HepG2 (cell line): Measurements from ENCODE around the gene HDHD3. TPM values are rescaled to one million over a fixed set of nuclear protein-coding genes. Genes with fewer than 3 reads are reported as not detected.

Experiments used
- ETV6 ChIP-seq: sonication (generic); formaldehyde crosslinking; conservative IDR thresholded peaks from 2 replicates; pipeline ENCODE4 v1.4.0; 2020; ENCODE audit warnings: missing genetic modification reagents
- HDAC1 ChIP-seq: sonication (generic); formaldehyde crosslinking; IDR thresholded peaks from 2 replicates; pipeline ENCODE4 v1.5.1; 2020; ENCODE audit warnings: mild to moderate bottlenecking, missing genetic modification reagents
- ZFP36 ChIP-seq: fragments of 150-350 bp; IDR thresholded peaks from 2 replicates; pipeline ENCODE4 v1.6.1; 2018; ENCODE audit warnings: borderline replicate concordance, low read length, low read depth; ENCODE audit not compliant: partially characterized antibody
- ZNF337 ChIP-seq: sonication (generic); formaldehyde crosslinking; IDR thresholded peaks from 2 replicates; pipeline ENCODE4 v1.5.1; 2020; ENCODE audit warnings: missing genetic modification reagents, low read depth, mild to moderate bottlenecking, borderline replicate concordance
- ZNF883 ChIP-seq: sonication (generic); formaldehyde crosslinking; IDR thresholded peaks from 2 replicates; pipeline ENCODE4 v1.5.1; 2020; ENCODE audit warnings: mild to moderate bottlenecking, missing genetic modification reagents; ENCODE audit errors: not compliant biosample characterization
- polyA plus RNA-seq, 8 experiments: library from polyadenylated mRNA; depleted of rRNA in 3 of 8; stranded (reverse) in 7 of 8; unstranded in 1 of 8; fragments of >200 nt; fragmentation: Illumina TruSeq in 4 of 8; extraction: Trizol in 4 of 8; gene quantifications; 2 replicates each; pipeline versions ENCODE4 v1.2.1 to v1.2.3, GENCODE V29; 2011 to 2016; ENCODE audit warnings: low read depth in 4 of 8, missing spikeins in 1 of 8, mixed read lengths in 1 of 8; ENCODE audit not compliant: insufficient read depth in 1 of 8
- total RNA-seq, 5 experiments: library from RNA; depleted of rRNA; stranded (reverse); fragments of >200 nt; fragmentation: Illumina TruSeq; extraction: Trizol; gene quantifications; 2 replicates each; pipeline ENCODE4 v1.2.3, GENCODE V29; 2016; ENCODE audit warnings: low read depth in 1 of 5
- TF ChIP-seq, protein P1 (sequence below), 2 experiments: fragments of 450-650 bp in 1 of 2; sonication (generic) in 1 of 2; formaldehyde crosslinking in 1 of 2; IDR thresholded peaks; 2 replicates each; pipeline versions ENCODE4 v1.6.1 to v1.8.0; 2016 to 2022; ENCODE audit warnings: antibody characterized with exemption in 1 of 2, mild to moderate bottlenecking in 1 of 2, missing genetic modification reagents in 1 of 2
- TF ChIP-seq, protein P2 (sequence below): sonication (generic); formaldehyde crosslinking; IDR thresholded peaks from 2 replicates; pipeline ENCODE4 v1.4.0; 2020; ENCODE audit warnings: mild to moderate bottlenecking, low read depth, missing genetic modification reagents
- TF ChIP-seq, protein P3 (sequence below): sonication (generic); formaldehyde crosslinking; IDR thresholded peaks from 2 replicates; pipeline ENCODE4 v1.5.0; 2020; ENCODE audit warnings: missing genetic modification reagents, mild to moderate bottlenecking, borderline replicate concordance
- TF ChIP-seq, protein P4 (sequence below): IDR thresholded peaks from 2 replicates; pipeline ENCODE4 v1.6.1; 2018; ENCODE audit warnings: missing genetic modification reagents
- TF ChIP-seq, protein P5 (sequence below): sonication (generic); formaldehyde crosslinking; conservative IDR thresholded peaks from 2 replicates; pipeline ENCODE4 v1.4.0; 2020; ENCODE audit warnings: missing genetic modification reagents

Gene HDHD3
- total and polyA plus RNA-seq, 2 of the 13 experiments (the other 11 are each of a cell fraction or from before 2014, with no cell fraction given) = 23.1 to 38.5 TPM

DNA sequence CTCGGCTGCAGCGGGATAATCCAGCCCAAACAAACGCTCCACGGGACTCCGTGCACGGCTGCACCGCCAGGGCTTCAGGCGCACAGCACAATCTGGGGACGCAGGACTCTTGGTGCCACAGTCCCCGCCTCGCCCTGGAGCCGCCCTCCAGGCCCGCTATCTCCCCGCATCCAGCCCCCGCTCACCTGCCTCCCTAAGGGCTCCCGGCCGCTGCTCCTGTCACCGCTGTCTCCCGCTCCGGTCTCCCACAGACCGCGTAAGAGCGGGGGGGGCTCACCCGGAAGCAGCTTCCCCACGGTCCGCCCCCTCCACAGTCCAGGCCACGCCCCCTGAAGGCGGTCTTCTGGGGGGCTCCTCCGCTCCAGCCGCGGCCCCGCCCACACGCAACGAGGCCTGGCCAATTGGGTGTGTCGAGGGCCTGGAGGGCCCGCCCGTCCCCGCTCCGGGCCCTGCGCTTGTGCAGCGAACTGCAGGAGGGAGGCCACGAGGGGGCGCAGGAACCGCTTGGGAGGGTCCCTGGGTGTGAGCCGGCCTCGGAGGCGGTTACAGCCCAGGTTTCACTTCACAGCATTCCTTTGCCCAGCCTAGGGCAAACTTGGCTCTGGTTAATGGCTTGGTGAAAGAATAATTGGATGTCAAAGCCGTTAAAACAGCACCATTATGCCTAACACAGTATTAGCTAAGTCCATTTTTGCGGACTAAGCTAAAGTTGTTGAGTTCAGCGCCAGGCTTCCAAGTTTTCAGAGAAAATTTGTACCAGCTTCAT lies 24.4 kb upstream of the HDHD3 start, which contains the start of gene ALAD (continued):
- TF ChIP-seq, protein P1, sequence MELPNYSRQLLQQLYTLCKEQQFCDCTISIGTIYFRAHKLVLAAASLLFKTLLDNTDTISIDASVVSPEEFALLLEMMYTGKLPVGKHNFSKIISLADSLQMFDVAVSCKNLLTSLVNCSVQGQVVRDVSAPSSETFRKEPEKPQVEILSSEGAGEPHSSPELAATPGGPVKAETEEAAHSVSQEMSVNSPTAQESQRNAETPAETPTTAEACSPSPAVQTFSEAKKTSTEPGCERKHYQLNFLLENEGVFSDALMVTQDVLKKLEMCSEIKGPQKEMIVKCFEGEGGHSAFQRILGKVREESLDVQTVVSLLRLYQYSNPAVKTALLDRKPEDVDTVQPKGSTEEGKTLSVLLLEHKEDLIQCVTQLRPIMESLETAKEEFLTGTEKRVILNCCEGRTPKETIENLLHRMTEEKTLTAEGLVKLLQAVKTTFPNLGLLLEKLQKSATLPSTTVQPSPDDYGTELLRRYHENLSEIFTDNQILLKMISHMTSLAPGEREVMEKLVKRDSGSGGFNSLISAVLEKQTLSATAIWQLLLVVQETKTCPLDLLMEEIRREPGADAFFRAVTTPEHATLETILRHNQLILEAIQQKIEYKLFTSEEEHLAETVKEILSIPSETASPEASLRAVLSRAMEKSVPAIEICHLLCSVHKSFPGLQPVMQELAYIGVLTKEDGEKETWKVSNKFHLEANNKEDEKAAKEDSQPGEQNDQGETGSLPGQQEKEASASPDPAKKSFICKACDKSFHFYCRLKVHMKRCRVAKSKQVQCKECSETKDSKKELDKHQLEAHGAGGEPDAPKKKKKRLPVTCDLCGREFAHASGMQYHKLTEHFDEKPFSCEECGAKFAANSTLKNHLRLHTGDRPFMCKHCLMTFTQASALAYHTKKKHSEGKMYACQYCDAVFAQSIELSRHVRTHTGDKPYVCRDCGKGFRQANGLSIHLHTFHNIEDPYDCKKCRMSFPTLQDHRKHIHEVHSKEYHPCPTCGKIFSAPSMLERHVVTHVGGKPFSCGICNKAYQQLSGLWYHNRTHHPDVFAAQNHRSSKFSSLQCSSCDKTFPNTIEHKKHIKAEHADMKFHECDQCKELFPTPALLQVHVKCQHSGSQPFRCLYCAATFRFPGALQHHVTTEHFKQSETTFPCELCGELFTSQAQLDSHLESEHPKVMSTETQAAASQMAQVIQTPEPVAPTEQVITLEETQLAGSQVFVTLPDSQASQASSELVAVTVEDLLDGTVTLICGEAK (IDR thresholded peaks at IDR 0.05) = no peak
- TF ChIP-seq, protein P1 (CRISPR knock-in tag; IDR thresholded peaks at IDR 0.05) = no peak; the same call in 1 of the 2 replicates
- TF ChIP-seq, protein P2, sequence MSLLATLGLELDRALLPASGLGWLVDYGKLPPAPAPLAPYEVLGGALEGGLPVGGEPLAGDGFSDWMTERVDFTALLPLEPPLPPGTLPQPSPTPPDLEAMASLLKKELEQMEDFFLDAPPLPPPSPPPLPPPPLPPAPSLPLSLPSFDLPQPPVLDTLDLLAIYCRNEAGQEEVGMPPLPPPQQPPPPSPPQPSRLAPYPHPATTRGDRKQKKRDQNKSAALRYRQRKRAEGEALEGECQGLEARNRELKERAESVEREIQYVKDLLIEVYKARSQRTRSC (CRISPR knock-in tag) = no peak
- TF ChIP-seq, protein P3, sequence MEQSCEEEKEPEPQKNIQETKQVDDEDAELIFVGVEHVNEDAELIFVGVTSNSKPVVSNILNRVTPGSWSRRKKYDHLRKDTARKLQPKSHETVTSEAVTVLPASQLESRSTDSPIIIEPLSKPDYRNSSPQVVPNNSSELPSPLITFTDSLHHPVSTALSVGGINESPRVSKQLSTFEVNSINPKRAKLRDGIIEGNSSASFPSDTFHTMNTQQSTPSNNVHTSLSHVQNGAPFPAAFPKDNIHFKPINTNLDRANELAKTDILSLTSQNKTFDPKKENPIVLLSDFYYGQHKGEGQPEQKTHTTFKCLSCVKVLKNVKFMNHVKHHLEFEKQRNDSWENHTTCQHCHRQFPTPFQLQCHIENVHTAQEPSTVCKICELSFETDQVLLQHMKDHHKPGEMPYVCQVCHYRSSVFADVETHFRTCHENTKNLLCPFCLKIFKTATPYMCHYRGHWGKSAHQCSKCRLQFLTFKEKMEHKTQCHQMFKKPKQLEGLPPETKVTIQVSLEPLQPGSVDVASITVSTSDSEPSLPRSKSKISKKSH (CRISPR knock-in tag) = peak; percentile 71; the same call in 1 of the 2 replicates
- TF ChIP-seq HDAC1 (CRISPR knock-in tag) = peak; percentile 92
- no peak for TF ChIP-seq ZNF883 (CRISPR knock-in tag)
- TF ChIP-seq ZNF337 (CRISPR knock-in tag) = peak; percentile 60
- TF ChIP-seq, protein P4, sequence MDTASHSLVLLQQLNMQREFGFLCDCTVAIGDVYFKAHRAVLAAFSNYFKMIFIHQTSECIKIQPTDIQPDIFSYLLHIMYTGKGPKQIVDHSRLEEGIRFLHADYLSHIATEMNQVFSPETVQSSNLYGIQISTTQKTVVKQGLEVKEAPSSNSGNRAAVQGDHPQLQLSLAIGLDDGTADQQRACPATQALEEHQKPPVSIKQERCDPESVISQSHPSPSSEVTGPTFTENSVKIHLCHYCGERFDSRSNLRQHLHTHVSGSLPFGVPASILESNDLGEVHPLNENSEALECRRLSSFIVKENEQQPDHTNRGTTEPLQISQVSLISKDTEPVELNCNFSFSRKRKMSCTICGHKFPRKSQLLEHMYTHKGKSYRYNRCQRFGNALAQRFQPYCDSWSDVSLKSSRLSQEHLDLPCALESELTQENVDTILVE = 0 out of 2 replicates have a peak, but pooled peaks have one; percentile 24
- TF ChIP-seq ZFP36 = no peak
- TF ChIP-seq, protein P5, sequence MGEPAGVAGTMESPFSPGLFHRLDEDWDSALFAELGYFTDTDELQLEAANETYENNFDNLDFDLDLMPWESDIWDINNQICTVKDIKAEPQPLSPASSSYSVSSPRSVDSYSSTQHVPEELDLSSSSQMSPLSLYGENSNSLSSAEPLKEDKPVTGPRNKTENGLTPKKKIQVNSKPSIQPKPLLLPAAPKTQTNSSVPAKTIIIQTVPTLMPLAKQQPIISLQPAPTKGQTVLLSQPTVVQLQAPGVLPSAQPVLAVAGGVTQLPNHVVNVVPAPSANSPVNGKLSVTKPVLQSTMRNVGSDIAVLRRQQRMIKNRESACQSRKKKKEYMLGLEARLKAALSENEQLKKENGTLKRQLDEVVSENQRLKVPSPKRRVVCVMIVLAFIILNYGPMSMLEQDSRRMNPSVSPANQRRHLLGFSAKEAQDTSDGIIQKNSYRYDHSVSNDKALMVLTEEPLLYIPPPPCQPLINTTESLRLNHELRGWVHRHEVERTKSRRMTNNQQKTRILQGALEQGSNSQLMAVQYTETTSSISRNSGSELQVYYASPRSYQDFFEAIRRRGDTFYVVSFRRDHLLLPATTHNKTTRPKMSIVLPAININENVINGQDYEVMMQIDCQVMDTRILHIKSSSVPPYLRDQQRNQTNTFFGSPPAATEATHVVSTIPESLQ (CRISPR knock-in tag) = no peak
- no peak for TF ChIP-seq ETV6
